PC-3 (cell line): ENCODE data around the gene KLK1.

ENCODE experiments used
- EZH2 ChIP-seq: fragments of 300-600 bp; sonication (generic); IDR thresholded peaks from one replicate; pipeline ENCODE4 v1.6.1; 2017; ENCODE audit warnings: antibody characterized with exemption, mild to moderate bottlenecking, low read length; ENCODE audit not compliant: unreplicated experiment
- TF ChIP-seq, protein P1 (sequence below): fragments of 300-600 bp; sonication (generic); conservative IDR thresholded peaks from 2 replicates; pipeline ENCODE4 v1.5.1; 2017; ENCODE audit warnings: antibody characterized with exemption, low read depth, mild to moderate bottlenecking, low read length

DNA sequence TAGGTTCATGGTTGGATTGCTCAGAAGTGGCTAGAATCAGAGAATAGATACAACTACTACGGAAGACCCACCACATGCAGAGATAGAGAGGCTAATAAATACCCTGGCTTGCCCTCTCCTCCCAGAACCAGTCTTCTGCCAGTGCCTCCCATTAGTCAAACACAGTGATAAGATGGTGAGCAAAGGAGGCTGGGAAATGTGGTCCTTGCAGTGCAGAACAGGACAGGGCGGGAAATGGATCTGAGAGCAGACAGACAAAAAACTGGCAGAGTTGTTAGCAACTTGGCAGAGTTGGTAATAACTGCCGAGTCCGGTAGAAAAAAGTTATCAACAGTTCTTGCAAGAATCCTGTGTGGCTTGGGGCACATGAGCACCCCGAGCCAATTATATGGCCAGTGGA lies 8.7 kb downstream of the KLK1 start:
- TF ChIP-seq, protein P1, sequence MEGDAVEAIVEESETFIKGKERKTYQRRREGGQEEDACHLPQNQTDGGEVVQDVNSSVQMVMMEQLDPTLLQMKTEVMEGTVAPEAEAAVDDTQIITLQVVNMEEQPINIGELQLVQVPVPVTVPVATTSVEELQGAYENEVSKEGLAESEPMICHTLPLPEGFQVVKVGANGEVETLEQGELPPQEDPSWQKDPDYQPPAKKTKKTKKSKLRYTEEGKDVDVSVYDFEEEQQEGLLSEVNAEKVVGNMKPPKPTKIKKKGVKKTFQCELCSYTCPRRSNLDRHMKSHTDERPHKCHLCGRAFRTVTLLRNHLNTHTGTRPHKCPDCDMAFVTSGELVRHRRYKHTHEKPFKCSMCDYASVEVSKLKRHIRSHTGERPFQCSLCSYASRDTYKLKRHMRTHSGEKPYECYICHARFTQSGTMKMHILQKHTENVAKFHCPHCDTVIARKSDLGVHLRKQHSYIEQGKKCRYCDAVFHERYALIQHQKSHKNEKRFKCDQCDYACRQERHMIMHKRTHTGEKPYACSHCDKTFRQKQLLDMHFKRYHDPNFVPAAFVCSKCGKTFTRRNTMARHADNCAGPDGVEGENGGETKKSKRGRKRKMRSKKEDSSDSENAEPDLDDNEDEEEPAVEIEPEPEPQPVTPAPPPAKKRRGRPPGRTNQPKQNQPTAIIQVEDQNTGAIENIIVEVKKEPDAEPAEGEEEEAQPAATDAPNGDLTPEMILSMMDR: no peak
- TF ChIP-seq EZH2: no peak
